SK-N-SH (cell line): Measurements from ENCODE around the gene CELSR1. TPM values are rescaled to one million over a fixed set of nuclear protein-coding genes. Genes with fewer than 3 reads are reported as not detected.

Experiments
- CTCF ChIA-PET: fragments of 300-600, 350-600 bp; formaldehyde crosslinking; extraction: SDS; loops from one replicate; lab custom pipeline; 2021; lab: Yijun Ruan, JAX
- POLR2A ChIA-PET: fragments of 350-600 bp; sonication (Branson Sonifier 250); formaldehyde crosslinking; extraction: SDS; loops from one replicate; lab custom pipeline; 2020; ENCODE audit warnings: antibody characterized with exemption, inconsistent platforms; lab: Yijun Ruan, JAX
- DNase-seq: peaks from one replicate; pipeline ENCODE4 v3.0.0; 2012
- H2AFZ ChIP-seq: fragments of 200-600 bp; sonication (generic); 2 replicates; pipeline ENCODE4 v1.8.1; 2016; ENCODE audit warnings: antibody characterized with exemption, mild to moderate bottlenecking, low read depth
- H3F3A ChIP-seq: fragments of 200-600 bp; sonication (generic); replicated peaks from 2 replicates; pipeline ENCODE3; 2016; ENCODE audit warnings: antibody characterized with exemption, mild to moderate bottlenecking; ENCODE audit not compliant: insufficient read depth
- H3K27ac ChIP-seq, 2 experiments: fragments of 200-500 bp in 1 of 2; fragments of 200-600 bp in 1 of 2; sonication (Bioruptor generic) in 1 of 2; sonication (generic), shearing (Covaris generic) in 1 of 2; 2 replicates each; pipeline versions ENCODE4 v1.5.1 to v1.6.1; 2014 to 2016; ENCODE audit warnings: low read depth in 2 of 2, inconsistent platforms in 1 of 2, low read length in 1 of 2, mild to moderate bottlenecking in 1 of 2, mixed read lengths in 1 of 2
- H3K27me3 ChIP-seq: fragments of 200-600 bp; sonication (generic), shearing (Covaris generic); 2 replicates; pipeline ENCODE4 v1.6.1; 2016; ENCODE audit warnings: mixed run types; ENCODE audit not compliant: insufficient read depth
- H3K36me3 ChIP-seq, 2 experiments: fragments of 200-500 bp in 1 of 2; fragments of 200-600 bp in 1 of 2; sonication (Bioruptor generic) in 1 of 2; sonication (generic) in 1 of 2; replicated peaks in 1 of 2; 2 replicates each; pipeline versions ENCODE3 to v1.5.1; 2014 to 2016; ENCODE audit warnings: low read length in 1 of 2, mild to moderate bottlenecking in 1 of 2; ENCODE audit not compliant: insufficient read depth in 2 of 2, control insufficient read depth in 1 of 2
- H3K4me1 ChIP-seq, 2 experiments: fragments of 200-500 bp in 1 of 2; fragments of 200-600 bp in 1 of 2; sonication (Bioruptor generic) in 1 of 2; sonication (generic), shearing (Covaris generic) in 1 of 2; 2 replicates each; pipeline versions ENCODE4 v1.5.1 to v1.6.1; 2014 to 2016; ENCODE audit warnings: low read depth in 1 of 2, low read length in 1 of 2, mixed run types in 1 of 2; ENCODE audit not compliant: insufficient read depth in 2 of 2, control insufficient read depth in 1 of 2
- H3K4me2 ChIP-seq: fragments of 200-600 bp; sonication (generic), shearing (Covaris generic); 2 replicates; pipeline ENCODE4 v1.6.1; 2017; ENCODE audit warnings: mixed run types
- H3K4me3 ChIP-seq, 2 experiments: fragments of 200-500 bp in 1 of 2; fragments of 200-600 bp in 1 of 2; sonication (Bioruptor generic) in 1 of 2; sonication (generic), shearing (Covaris generic) in 1 of 2; 2 replicates each; pipeline versions ENCODE4 v1.5.1 to v1.8.1; 2014 to 2016; ENCODE audit warnings: low read depth in 2 of 2, inconsistent platforms in 1 of 2, low read length in 1 of 2, mild to moderate bottlenecking in 1 of 2, mixed read lengths in 1 of 2, moderate library complexity in 1 of 2
- H3K79me2 ChIP-seq: fragments of 200-600 bp; sonication (generic); 2 replicates; pipeline ENCODE4 v1.8.1; 2017; ENCODE audit warnings: mild to moderate bottlenecking; ENCODE audit not compliant: insufficient read depth
- H3K9ac ChIP-seq: fragments of 200-600 bp; sonication (generic); 2 replicates; pipeline ENCODE4 v1.6.1; 2017; ENCODE audit warnings: mixed run types
- H3K9me2 ChIP-seq: fragments of 200-600 bp; sonication (generic); 2 replicates; pipeline ENCODE4 v1.6.1; 2017; ENCODE audit warnings: mixed run types
- H3K9me3 ChIP-seq: fragments of 200-600 bp; sonication (generic); 2 replicates; pipeline ENCODE4 v1.6.1; 2017; ENCODE audit warnings: mixed run types, mild to moderate bottlenecking, moderate library complexity
- H4K20me1 ChIP-seq: fragments of 200-600 bp; sonication (generic); 2 replicates; pipeline ENCODE4 v1.6.1; 2017; ENCODE audit warnings: mild to moderate bottlenecking, mixed run types; ENCODE audit not compliant: insufficient read depth
- CTCF ChIP-seq: fragments of 200-600 bp; sonication (generic); IDR thresholded peaks from 2 replicates; pipeline ENCODE4 v1.6.1; 2017; ENCODE audit warnings: antibody characterized with exemption, mild to moderate bottlenecking, moderate library complexity
- EP300 ChIP-seq, 2 experiments: IDR thresholded peaks; 2 replicates each; pipeline versions ENCODE4 v1.4.0 to v1.6.1; 2012; ENCODE audit warnings: borderline replicate concordance in 1 of 2, low read depth in 1 of 2, low read length in 1 of 2
- FOSL2 ChIP-seq: IDR thresholded peaks from 2 replicates; pipeline ENCODE4 v1.4.0; 2012; ENCODE audit warnings: low read depth, mild to moderate bottlenecking, moderate library complexity, borderline replicate concordance
- FOXJ3 ChIP-seq: sonication (generic); formaldehyde crosslinking; IDR thresholded peaks from 2 replicates; pipeline ENCODE4 v1.5.1; 2020; ENCODE audit warnings: mild to moderate bottlenecking, missing genetic modification reagents
- GABPA ChIP-seq: IDR thresholded peaks from 2 replicates; pipeline ENCODE4 v1.4.0; 2012; ENCODE audit warnings: low read depth, mild to moderate bottlenecking
- GATA2 ChIP-seq: sonication (generic); formaldehyde crosslinking; IDR thresholded peaks from 2 replicates; pipeline ENCODE4 v1.5.0; 2020; ENCODE audit warnings: mild to moderate bottlenecking, missing genetic modification reagents
- MAX ChIP-seq: IDR thresholded peaks from 2 replicates; pipeline ENCODE4 v1.4.0; 2012; ENCODE audit warnings: low read depth
- MEF2A ChIP-seq: IDR thresholded peaks from 2 replicates; pipeline ENCODE4 v1.4.0; 2012; ENCODE audit warnings: low read depth, borderline replicate concordance
- MXI1 ChIP-seq: IDR thresholded peaks from 2 replicates; pipeline ENCODE4 v1.6.1; 2012; ENCODE audit warnings: mild to moderate bottlenecking, low read depth, low read length, improper control_type of control experiment
- NFIC ChIP-seq: IDR thresholded peaks from 2 replicates; pipeline ENCODE4 v1.4.0; 2012; ENCODE audit warnings: borderline replicate concordance
- PBX3 ChIP-seq: IDR thresholded peaks from 2 replicates; pipeline ENCODE4; 2012
- RAD21 ChIP-seq: IDR thresholded peaks from 2 replicates; pipeline ENCODE4 v1.6.1; 2012; ENCODE audit warnings: mild to moderate bottlenecking, low read length
- RCOR1 ChIP-seq: fragments of 150-350 bp; IDR thresholded peaks from 2 replicates; pipeline ENCODE4 v1.6.1; 2017; ENCODE audit warnings: antibody characterized with exemption, low read length
- RFX5 ChIP-seq: IDR thresholded peaks from 2 replicates; pipeline ENCODE4 v1.6.1; 2012; ENCODE audit warnings: mild to moderate bottlenecking, improper control_type of control experiment, low read length
- SMC3 ChIP-seq: IDR thresholded peaks from 2 replicates; pipeline ENCODE4 v1.6.1; 2012; ENCODE audit warnings: low read depth, low read length, improper control_type of control experiment
- TAF1 ChIP-seq: IDR thresholded peaks from 2 replicates; pipeline ENCODE4 v1.6.1; 2012; ENCODE audit warnings: low read depth, mild to moderate bottlenecking, low read length, moderate library complexity, borderline replicate concordance
- USF2 ChIP-seq: fragments of 150-350 bp; IDR thresholded peaks from 2 replicates; pipeline ENCODE4 v1.6.1; 2017; ENCODE audit warnings: antibody characterized with exemption, low read length, low read depth, borderline replicate concordance
- YY1 ChIP-seq: IDR thresholded peaks from 2 replicates; pipeline ENCODE4 v1.4.0; 2012; ENCODE audit warnings: low read depth, mild to moderate bottlenecking
- ZBTB33 ChIP-seq: IDR thresholded peaks from 2 replicates; pipeline ENCODE4 v1.4.0; 2012; ENCODE audit warnings: low read depth, borderline replicate concordance
- WGBS: methylation state at CpG from one replicate; pipeline ENCODE4 v1.1.6; 2017; ENCODE audit warnings: low lambda C conversion rate; 5-methylcytosine and 5-hydroxymethylcytosine counted together
- polyA plus RNA-seq, 3 experiments: library from polyadenylated mRNA; depleted of rRNA; stranded (reverse); fragments of >200 nt; gene quantifications; 2 replicates each; pipeline ENCODE4 v1.2.3, GENCODE V29; 2012

Gene CELSR1
- polyA plus RNA-seq, 1 of the 3 experiments (the other 2 are of a cell fraction) = 5.0 TPM

GRCh38 chr22:46399251-46400024 is 138.0 kb downstream of the CELSR1 start:
- no peaks in the 10 kb centered on the region for H4K20me1 ChIP-seq
- H3K9me2 ChIP-seq = no peaks in the 10 kb centered on the region
- H3F3A ChIP-seq = no peaks in the 10 kb centered on the region
- H3K36me3 ChIP-seq = no peaks in the 10 kb centered on the region
- H3K79me2 ChIP-seq = no peaks in the 10 kb centered on the region
- H3K4me2 ChIP-seq = no peak overlapping the region
- ChIA-PET POLR2A (no interaction called here), CTCF (interaction anchor here (0.9 kb wide), 1 partner anchor 32 kb away, joined by 3 read pairs; no protein-coding TSS in a partner anchor)
- no peak overlapping the region for H2AFZ ChIP-seq
- H3K4me1 ChIP-seq = no peaks in the 10 kb centered on the region
- WGBS = 76% methylated on average over 9 of the region's 16 CpGs
- no peaks in the 10 kb centered on the region for H3K9me3 ChIP-seq
- no peaks in the 10 kb centered on the region for H3K27me3 ChIP-seq
- no peak overlapping the region for H3K27ac ChIP-seq
- TF ChIP-seq YY1 = no peak
- no peak for TF ChIP-seq NFIC
- no peak for TF ChIP-seq FOSL2
- no peak for TF ChIP-seq RAD21
- no peak for TF ChIP-seq MXI1
- no peak for TF ChIP-seq RCOR1
- TF ChIP-seq USF2 = no peak
- no peak for TF ChIP-seq GABPA
- no peak for TF ChIP-seq GATA2 (CRISPR knock-in tag)
- no peak for DNase-seq
- H3K4me3 ChIP-seq = no peak overlapping the region
- H3K9ac ChIP-seq = no peak overlapping the region

- ChIA-PET CTCF (interaction anchor here (1.4 kb wide), 1 partner anchor 30 kb away, joined by 7 read pairs; no protein-coding TSS in a partner anchor), POLR2A (interaction anchor here (0.5 kb wide), 1 partner anchor 191 kb away, joined by 3 read pairs; no protein-coding TSS in a partner anchor)
- no peaks in the 10 kb centered on the region for H3K27me3 ChIP-seq
- H3K9ac ChIP-seq = no peak overlapping the region
- H3K4me3 ChIP-seq = no peak overlapping the region
- H3K4me1 ChIP-seq = no peaks in the 10 kb centered on the region
- no peaks in the 10 kb centered on the region for H3K9me2 ChIP-seq
- no peak overlapping the region for H3K4me2 ChIP-seq
- 80% methylated on average over 16 of the region's 19 CpGs for WGBS
- no peaks in the 10 kb centered on the region for H3K9me3 ChIP-seq
- no peaks in the 10 kb centered on the region for H3K79me2 ChIP-seq
- no peaks in the 10 kb centered on the region for H4K20me1 ChIP-seq
- H3F3A ChIP-seq = no peaks in the 10 kb centered on the region
- H2AFZ ChIP-seq = no peak overlapping the region
- no peak overlapping the region for H3K27ac ChIP-seq
- H3K36me3 ChIP-seq = no peaks in the 10 kb centered on the region
- no peak for DNase-seq
- TF ChIP-seq MEF2A (no peak), FOSL2 (no peak), ZBTB33 (no peak), MAX (no peak), TAF1 (no peak), RCOR1 (no peak), NFIC (no peak), FOXJ3 (CRISPR knock-in tag) (no peak), CTCF (no peak), SMC3 (no peak), YY1 (no peak), PBX3 (no peak), EP300 (IDR thresholded peaks at IDR 0.05; ENCODE audit: borderline replicate concordance in 1 of 2, low read depth in 1 of 2, low read length in 1 of 2) (no peak), RFX5 (no peak), USF2 (no peak)
Observed at GRCh38 chr22:46397951-46398350, 139.5 kb downstream of the CELSR1 start.
